Measurements from ENCODE around the gene EPN2.

Gene EPN2

GRCh38 chr17:19311421-19312215 is 74.5 kb downstream of the EPN2 start:
- no peak for DNase-seq (ENCODE audit: low read depth)

- no peak for DNase-seq (ENCODE audit: low read depth)
Observed at GRCh38 chr17:19312406-19312805, 75.2 kb downstream of the EPN2 start.

- no peak for DNase-seq (ENCODE audit: low read depth)
Observed at GRCh38 chr17:19313066-19313745, 76.0 kb downstream of the EPN2 start.

- no peak for DNase-seq (ENCODE audit: low read depth)
Observed at GRCh38 chr17:19313746-19314651, 76.8 kb downstream of the EPN2 start.

GRCh38 chr17:19315104-19315503 is 77.9 kb downstream of the EPN2 start:
- no peak for DNase-seq (ENCODE audit: low read depth)

GRCh38 chr17:19316761-19317358 is 79.7 kb downstream of the EPN2 start:
- no peak for DNase-seq (ENCODE audit: low read depth)

GRCh38 chr17:19317359-19318095 is 80.4 kb downstream of the EPN2 start:
- DNase-seq (ENCODE audit: low read depth): no peak

GRCh38 chr17:19318611-19319010 is 81.4 kb downstream of the EPN2 start:
- DNase-seq (ENCODE audit: low read depth): no peak

- DNase-seq (ENCODE audit: low read depth): no peak
Observed at GRCh38 chr17:19319771-19320505, 82.8 kb downstream of the EPN2 start.

- no peak for DNase-seq (ENCODE audit: low read depth)
Observed at GRCh38 chr17:19320876-19321275, 83.7 kb downstream of the EPN2 start.

GRCh38 chr17:19321481-19322128 is 84.4 kb downstream of the EPN2 start:
- DNase-seq (ENCODE audit: low read depth): no peak

- DNase-seq (ENCODE audit: low read depth): no peak
Observed at GRCh38 chr17:19322129-19322505, 85.0 kb downstream of the EPN2 start.

GRCh38 chr17:19322861-19323260 is 85.7 kb downstream of the EPN2 start:
- no peak for DNase-seq (ENCODE audit: low read depth)

GRCh38 chr17:19325542-19325941 is 88.4 kb downstream of the EPN2 start:
- no peak for DNase-seq (ENCODE audit: low read depth)

- no peak for DNase-seq (ENCODE audit: low read depth)
Observed at GRCh38 chr17:19327031-19327783, 90.0 kb downstream of the EPN2 start.

GRCh38 chr17:19328441-19329061 is 91.4 kb downstream of the EPN2 start:
- no peak for DNase-seq (ENCODE audit: low read depth)

GRCh38 chr17:19329136-19329535 is 92.0 kb downstream of the EPN2 start:
- no peak for DNase-seq (ENCODE audit: low read depth)

- DNase-seq (ENCODE audit: low read depth): no peak
Observed at GRCh38 chr17:19329839-19330238, 92.7 kb downstream of the EPN2 start.

GRCh38 chr17:19330271-19330670 is 93.1 kb downstream of the EPN2 start:
- no peak for DNase-seq (ENCODE audit: low read depth)
